HEK293T (cell line): Measurements from ENCODE around the gene TNFAIP6.

Source experiments
- CTCF ChIA-PET: fragments of 350-600 bp; formaldehyde crosslinking; extraction: SDS; loops from one replicate; lab custom pipeline; 2021; ENCODE audit warnings: antibody characterized with exemption, inconsistent platforms; lab: Yijun Ruan, JAX
- POLR2A ChIA-PET: fragments of 350-600 bp; formaldehyde crosslinking; extraction: SDS; loops from one replicate; lab custom pipeline; 2020; ENCODE audit warnings: antibody characterized with exemption, inconsistent platforms; lab: Yijun Ruan, JAX
- DNase-seq: peaks from one replicate; pipeline ENCODE4 v3.0.0; 2012; ENCODE audit warnings: mixed read lengths; ENCODE audit errors: extremely low spot score
- ARNT ChIP-seq: fragments of 450-650 bp; IDR thresholded peaks from 2 replicates; pipeline ENCODE4 v1.6.1; 2017; ENCODE audit warnings: mild to moderate bottlenecking
- BHLHE40 ChIP-seq: fragments of 450-650 bp; IDR thresholded peaks from 2 replicates; pipeline ENCODE4 v1.6.1; 2016; ENCODE audit warnings: mild to moderate bottlenecking, moderate library complexity, borderline replicate concordance
- CTBP1 ChIP-seq: fragments of 450-650 bp; IDR thresholded peaks from 2 replicates; pipeline ENCODE4 v1.6.1; 2016; ENCODE audit warnings: borderline replicate concordance
- ELF4 ChIP-seq: fragments of 450-650 bp; IDR thresholded peaks from 2 replicates; pipeline ENCODE4 v1.6.1; 2017; ENCODE audit warnings: antibody characterized with exemption
- FOXA1 ChIP-seq: fragments of 450-650 bp; IDR thresholded peaks from 2 replicates; pipeline ENCODE4 v1.6.1; 2016; ENCODE audit warnings: mild to moderate bottlenecking
- FOXK2 ChIP-seq: fragments of 450-650 bp; IDR thresholded peaks from 2 replicates; pipeline ENCODE4 v1.6.1; 2016; ENCODE audit warnings: mild to moderate bottlenecking
- FOXM1 ChIP-seq: fragments of 450-650 bp; IDR thresholded peaks from 2 replicates; pipeline ENCODE4 v1.6.1; 2017; ENCODE audit warnings: mild to moderate bottlenecking, borderline replicate concordance
- HDGF ChIP-seq: fragments of 450-650 bp; IDR thresholded peaks from 2 replicates; pipeline ENCODE4 v1.6.1; 2017; ENCODE audit warnings: antibody characterized with exemption, borderline replicate concordance
- L3MBTL2 ChIP-seq: fragments of 450-650 bp; conservative IDR thresholded peaks from 2 replicates; pipeline ENCODE4 v1.6.1; 2016; ENCODE audit warnings: mild to moderate bottlenecking
- LEF1 ChIP-seq: fragments of 450-650 bp; IDR thresholded peaks from 2 replicates; pipeline ENCODE4 v1.6.1; 2017; ENCODE audit warnings: mild to moderate bottlenecking, borderline replicate concordance
- NFRKB ChIP-seq: fragments of 450-650 bp; IDR thresholded peaks from 2 replicates; pipeline ENCODE4 v1.6.1; 2016; ENCODE audit warnings: mild to moderate bottlenecking, moderate library complexity
- PKNOX1 ChIP-seq: fragments of 450-650 bp; IDR thresholded peaks from 2 replicates; pipeline ENCODE4 v1.6.1; 2016
- SP1 ChIP-seq: fragments of 450-650 bp; IDR thresholded peaks from 2 replicates; pipeline ENCODE4 v1.6.1; 2017
- SUZ12 ChIP-seq: fragments of 450-650 bp; IDR thresholded peaks from 2 replicates; pipeline ENCODE4 v1.6.1; 2016; ENCODE audit warnings: mild to moderate bottlenecking
- TARDBP ChIP-seq: fragments of 450-650 bp; IDR thresholded peaks from 2 replicates; pipeline ENCODE4 v1.6.1; 2016
- ZNF384 ChIP-seq: fragments of 450-650 bp; IDR thresholded peaks from 2 replicates; pipeline ENCODE4 v1.6.1; 2016

TNFAIP6 gene

DNA sequence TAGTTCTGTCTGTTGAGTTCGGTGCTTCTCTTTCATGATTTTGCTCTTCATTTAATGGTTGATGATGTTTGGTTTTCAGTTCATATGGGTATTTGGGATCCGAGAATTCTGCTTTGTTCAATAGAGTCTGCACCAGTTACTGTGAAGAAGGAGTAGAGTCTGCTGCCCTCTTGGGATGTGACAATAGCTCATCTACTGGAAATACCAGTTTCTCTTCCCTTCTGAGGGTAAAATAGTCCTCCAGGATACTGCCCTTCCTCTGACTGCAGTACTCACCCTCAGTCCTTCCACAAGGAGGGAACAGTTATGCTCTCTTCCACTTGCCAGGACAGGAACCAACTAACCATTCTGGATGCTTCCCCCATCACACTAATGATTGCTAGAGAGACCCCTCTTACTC is 12.5 kb upstream of the TNFAIP6 start:
- TF ChIP-seq TARDBP, result no peak
- DNase-seq, result no peak
- POLR2A ChIA-PET, result no interaction called here
- CTCF ChIA-PET, result no interaction called here

GRCh38 chr2:151347294-151347693 is 10.1 kb upstream of the TNFAIP6 start:
- TF ChIP-seq L3MBTL2 (no peak), CTBP1 (no peak), NFRKB (no peak), LEF1 (no peak), FOXM1 (no peak), SP1 (no peak), ELF4 (no peak), BHLHE40 (no peak), ZNF384 (no peak), PKNOX1 (no peak), ARNT (no peak), TARDBP (no peak)
- ChIA-PET POLR2A (no interaction called here), CTCF (no interaction called here)
- DNase-seq, result no peak

- TF ChIP-seq ZNF384 (no peak), SP1 (no peak), ARNT (no peak)
- POLR2A ChIA-PET, result no interaction called here
- CTCF ChIA-PET, result no interaction called here
- DNase-seq, result no peak
These were observed 9.5 kb upstream of the TNFAIP6 start for GRCh38 chr2:151347906-151348305.

- POLR2A ChIA-PET, result no interaction called here
- CTCF ChIA-PET, result no interaction called here
- DNase-seq, result no peak
- TF ChIP-seq SP1, result no peak
- no peak for TF ChIP-seq HDGF
- no peak for TF ChIP-seq CTBP1
- TF ChIP-seq FOXA1, result no peak
- TF ChIP-seq ELF4, result no peak
- no peak for TF ChIP-seq ZNF384
- no peak for TF ChIP-seq L3MBTL2
These were observed 6.7 kb upstream of the TNFAIP6 start for GRCh38 chr2:151350579-151351195.

- CTCF ChIA-PET, result no interaction called here
- TF ChIP-seq ARNT, result no peak
- no peak for TF ChIP-seq ZNF384
- TF ChIP-seq FOXM1, result no peak
- POLR2A ChIA-PET, result no interaction called here
- DNase-seq, result no peak
These were observed 3.4 kb upstream of the TNFAIP6 start for GRCh38 chr2:151353995-151354394.

DNA sequence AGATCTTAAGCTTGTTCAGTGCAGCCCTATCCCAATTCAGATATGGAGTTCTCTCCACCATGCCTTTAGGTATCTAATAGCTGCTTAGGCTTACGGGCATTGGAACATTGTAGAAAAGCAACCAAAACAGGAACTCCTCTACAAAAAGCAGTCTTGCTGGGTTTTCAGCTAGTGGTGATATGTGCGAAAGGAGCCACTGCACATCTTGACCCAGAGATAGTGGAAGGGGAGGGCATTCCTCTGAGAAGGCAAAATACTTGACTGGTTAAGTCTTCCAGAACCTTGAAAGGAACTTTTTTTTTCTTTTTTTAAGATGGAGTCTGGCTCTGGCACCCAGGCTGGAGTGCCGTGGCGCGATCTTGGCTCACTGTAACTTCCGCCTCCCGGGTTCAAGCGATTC is 2.6 kb upstream of the TNFAIP6 start:
- CTCF ChIA-PET, result no interaction called here
- no peak for DNase-seq
- no peak for TF ChIP-seq PKNOX1
- no peak for TF ChIP-seq BHLHE40
- TF ChIP-seq ARNT, result no peak
- no peak for TF ChIP-seq CTBP1
- no peak for TF ChIP-seq SP1
- TF ChIP-seq FOXK2, result no peak
- no peak for TF ChIP-seq LEF1
- no peak for TF ChIP-seq FOXM1
- no peak for TF ChIP-seq TARDBP
- no peak for TF ChIP-seq L3MBTL2
- no peak for TF ChIP-seq NFRKB
- no peak for TF ChIP-seq FOXA1
- no peak for TF ChIP-seq SUZ12
- no peak for TF ChIP-seq ZNF384
- TF ChIP-seq HDGF, result no peak
- TF ChIP-seq ELF4, result no peak
- POLR2A ChIA-PET, result no interaction called here

- ChIA-PET CTCF (no interaction called here), POLR2A (no interaction called here)
- TF ChIP-seq LEF1, result no peak
- no peak for TF ChIP-seq FOXA1
- TF ChIP-seq NFRKB, result no peak
- TF ChIP-seq L3MBTL2, result no peak
- no peak for TF ChIP-seq HDGF
- TF ChIP-seq BHLHE40, result no peak
- TF ChIP-seq PKNOX1, result no peak
- no peak for TF ChIP-seq ARNT
- TF ChIP-seq CTBP1, result no peak
- TF ChIP-seq FOXK2, result no peak
- TF ChIP-seq ELF4, result no peak
- TF ChIP-seq SUZ12, result no peak
- TF ChIP-seq SP1, result no peak
- TF ChIP-seq FOXM1, result no peak
- TF ChIP-seq ZNF384, result no peak
These were observed 976 bp downstream of the TNFAIP6 start for GRCh38 chr2:151358166-151358970.

More at GRCh38 chr2:151358166-151358970, 976 bp downstream of the TNFAIP6 start:
- DNase-seq, result no peak
